Progenitor cell of endocrine pancreas (in vitro differentiated cells): ENCODE data around the gene PLXND1. TPM values are rescaled to one million over a fixed set of nuclear protein-coding genes. Genes with fewer than 3 reads are reported as not detected.

Source experiments
- DNase-seq: peaks from one replicate; pipeline ENCODE4 v3.0.0; 2021; ENCODE audit warnings: low spot score; ENCODE audit not compliant: unreplicated experiment
- H3K27ac Mint-ChIP-seq: 2 replicates; pipeline ENCODE4 v1.8.0; 2021; ENCODE audit warnings: mild to moderate bottlenecking, moderate library complexity, mixed read lengths
- H3K27me3 Mint-ChIP-seq: 2 replicates; pipeline ENCODE4 v1.8.0; 2021; ENCODE audit warnings: mixed read lengths
- H3K36me3 Mint-ChIP-seq: 2 replicates; pipeline ENCODE4 v1.8.0; 2022; ENCODE audit warnings: mixed read lengths; ENCODE audit not compliant: insufficient read depth
- H3K4me1 Mint-ChIP-seq: 2 replicates; pipeline ENCODE4 v1.8.0; 2021; ENCODE audit warnings: low read depth, mixed read lengths
- H3K4me3 Mint-ChIP-seq: 2 replicates; pipeline ENCODE4 v1.8.0; 2021; ENCODE audit warnings: low read depth, mild to moderate bottlenecking, moderate library complexity, mixed read lengths
- H3K9me3 Mint-ChIP-seq: 2 replicates; pipeline ENCODE4 v1.8.0; 2021; ENCODE audit warnings: low read depth, mixed read lengths
- total RNA-seq: library from RNA; stranded (reverse); gene quantifications from 2 replicates; pipeline ENCODE4 v1.2.1, GENCODE V29; 2021
- TF ChIP-seq, protein P1 (sequence below): fragments of 200-600 bp; sonication (generic); IDR thresholded peaks from one replicate; pipeline ENCODE4 v1.5.0; 2021; ENCODE audit warnings: antibody characterized with exemption, mild to moderate bottlenecking; ENCODE audit not compliant: unreplicated experiment

PLXND1 gene
- total RNA-seq, 1 donor from 2014 or later, result 18.0 TPM

DNA sequence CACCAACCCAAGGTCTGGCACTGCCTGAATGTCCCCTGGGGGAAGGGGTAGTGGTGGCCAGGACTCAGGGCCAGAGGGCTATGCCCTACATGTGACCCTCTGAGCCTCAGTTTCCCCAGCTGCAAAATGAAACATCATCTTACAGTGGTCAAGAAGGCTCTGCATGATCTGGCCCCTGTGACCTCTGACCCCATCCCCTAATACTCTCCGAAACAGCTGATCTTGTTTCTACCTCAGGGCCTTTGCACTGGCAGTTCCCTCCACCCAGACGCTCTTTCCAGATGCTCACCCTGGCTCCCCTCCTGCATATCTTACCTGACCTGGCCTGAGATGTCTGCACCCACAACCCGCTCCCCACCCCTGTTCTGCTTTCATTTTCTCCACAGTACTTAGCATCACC lies 21.8 kb downstream of the PLXND1 start:
- Mint-ChIP-seq H3K36me3 (no peaks in the 10 kb centered on the region), H3K9me3 (no peaks in the 10 kb centered on the region)

DNA sequence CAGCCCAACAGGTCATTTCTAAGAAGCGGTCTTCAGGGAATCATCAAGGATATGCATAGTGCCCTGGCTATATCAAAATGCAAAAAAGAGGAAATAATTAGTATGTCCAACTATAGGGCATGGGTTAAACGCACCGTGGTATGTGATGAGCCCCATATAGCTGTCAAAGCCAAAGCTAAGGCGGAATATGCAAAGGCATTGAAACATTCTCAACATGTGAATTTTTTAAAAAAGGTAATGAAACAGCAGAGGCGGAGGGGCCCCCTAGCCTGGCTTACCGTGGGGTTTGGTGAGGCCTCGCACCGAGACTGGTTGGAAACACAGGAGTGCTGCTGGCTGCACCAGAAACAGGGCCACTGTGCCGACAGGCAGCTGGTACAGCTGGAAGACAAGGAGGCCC lies 23.2 kb downstream of the PLXND1 start:
- Mint-ChIP-seq H3K4me1 (no peaks in the 10 kb centered on the region), H3K27me3 (no peaks in the 10 kb centered on the region), H3K36me3 (no peaks in the 10 kb centered on the region), H3K27ac (no peak overlapping the region), H3K9me3 (no peaks in the 10 kb centered on the region), H3K4me3 (no peak overlapping the region)
- no peak for DNase-seq
- TF ChIP-seq, protein P1, sequence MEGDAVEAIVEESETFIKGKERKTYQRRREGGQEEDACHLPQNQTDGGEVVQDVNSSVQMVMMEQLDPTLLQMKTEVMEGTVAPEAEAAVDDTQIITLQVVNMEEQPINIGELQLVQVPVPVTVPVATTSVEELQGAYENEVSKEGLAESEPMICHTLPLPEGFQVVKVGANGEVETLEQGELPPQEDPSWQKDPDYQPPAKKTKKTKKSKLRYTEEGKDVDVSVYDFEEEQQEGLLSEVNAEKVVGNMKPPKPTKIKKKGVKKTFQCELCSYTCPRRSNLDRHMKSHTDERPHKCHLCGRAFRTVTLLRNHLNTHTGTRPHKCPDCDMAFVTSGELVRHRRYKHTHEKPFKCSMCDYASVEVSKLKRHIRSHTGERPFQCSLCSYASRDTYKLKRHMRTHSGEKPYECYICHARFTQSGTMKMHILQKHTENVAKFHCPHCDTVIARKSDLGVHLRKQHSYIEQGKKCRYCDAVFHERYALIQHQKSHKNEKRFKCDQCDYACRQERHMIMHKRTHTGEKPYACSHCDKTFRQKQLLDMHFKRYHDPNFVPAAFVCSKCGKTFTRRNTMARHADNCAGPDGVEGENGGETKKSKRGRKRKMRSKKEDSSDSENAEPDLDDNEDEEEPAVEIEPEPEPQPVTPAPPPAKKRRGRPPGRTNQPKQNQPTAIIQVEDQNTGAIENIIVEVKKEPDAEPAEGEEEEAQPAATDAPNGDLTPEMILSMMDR, result no peak

More for the DNA sequence above, 21.8 kb downstream of the PLXND1 start:
- TF ChIP-seq, protein P1, result no peak
- Mint-ChIP-seq H3K4me1 (peaks cover 2% of the 10 kb centered on the region), H3K27ac (no peak overlapping the region), H3K27me3 (no peaks in the 10 kb centered on the region), H3K4me3 (no peak overlapping the region)
- DNase-seq, result no peak

DNA sequence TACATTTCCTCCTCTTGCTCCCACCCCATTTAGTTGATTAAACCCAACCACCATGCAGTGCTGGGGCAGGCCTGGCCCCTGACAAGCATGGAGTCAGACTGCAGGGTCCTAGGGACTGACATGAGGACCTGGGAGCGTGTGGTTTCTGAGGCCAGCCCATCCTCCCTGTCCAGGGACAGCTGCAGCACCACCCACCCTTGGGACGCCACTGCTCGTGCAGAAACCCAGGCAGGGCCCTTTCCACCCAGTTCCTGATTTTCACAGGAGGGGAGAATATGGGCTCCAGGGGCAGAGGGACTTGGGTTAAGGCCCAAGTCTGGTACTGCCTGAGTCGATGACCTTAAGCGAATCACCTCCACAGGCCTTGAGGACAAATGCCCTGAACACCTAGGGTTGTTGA lies 23.7 kb downstream of the PLXND1 start:
- H3K4me3 Mint-ChIP-seq, result no peak overlapping the region

DNA sequence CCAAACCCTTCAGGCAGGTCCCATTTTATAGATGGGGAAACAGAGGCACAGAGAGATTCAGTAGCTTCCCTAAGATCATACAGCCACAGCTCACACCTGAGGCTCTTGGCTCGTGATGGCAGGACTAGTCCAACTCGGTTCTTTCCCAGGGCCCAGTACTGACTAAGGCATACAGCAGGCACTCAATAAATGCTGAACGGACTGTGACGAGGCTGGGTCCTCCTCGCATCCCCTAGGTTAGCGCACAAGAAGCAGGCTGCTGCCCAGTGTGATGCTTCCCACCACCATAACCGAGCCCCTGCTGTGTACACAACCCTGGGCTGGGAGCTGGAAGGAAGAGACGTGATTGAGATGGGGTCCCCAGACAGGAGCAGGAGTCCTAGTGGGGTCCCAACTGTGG lies 24.9 kb downstream of the PLXND1 start:
- Mint-ChIP-seq H3K9me3 (no peaks in the 10 kb centered on the region), H3K27me3 (no peaks in the 10 kb centered on the region), H3K27ac (no peak overlapping the region), H3K4me3 (no peak overlapping the region), H3K36me3 (no peaks in the 10 kb centered on the region), H3K4me1 (no peaks in the 10 kb centered on the region)
- TF ChIP-seq, protein P1, result no peak
- DNase-seq, result no peak

More for the DNA sequence above, 23.7 kb downstream of the PLXND1 start:
- H3K27me3 Mint-ChIP-seq, result no peaks in the 10 kb centered on the region
- H3K9me3 Mint-ChIP-seq, result no peaks in the 10 kb centered on the region
- no peaks in the 10 kb centered on the region for H3K36me3 Mint-ChIP-seq
- DNase-seq, result no peak
- H3K4me1 Mint-ChIP-seq, result no peaks in the 10 kb centered on the region
- H3K27ac Mint-ChIP-seq, result no peak overlapping the region
- TF ChIP-seq, protein P1, result no peak

DNA sequence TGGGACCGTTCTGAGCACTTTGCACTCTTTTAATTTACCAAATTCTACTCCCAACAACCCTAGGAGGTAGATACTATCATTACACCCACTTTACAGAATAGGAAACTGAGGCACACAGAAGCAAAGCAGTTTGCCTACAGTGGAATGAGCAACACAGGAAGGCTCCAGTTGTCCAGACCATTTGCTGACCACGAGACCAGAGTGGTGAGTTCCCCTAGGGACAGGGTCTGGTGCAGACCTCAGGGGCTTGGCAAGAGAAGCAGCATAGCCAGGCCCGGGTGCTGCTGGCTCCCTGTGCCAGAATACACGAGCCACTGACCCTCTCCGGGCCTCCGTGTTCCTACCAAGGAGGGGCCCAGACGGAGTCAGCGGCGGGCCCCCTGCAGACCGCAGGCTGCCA lies 26.5 kb downstream of the PLXND1 start:
- H3K4me3 Mint-ChIP-seq, result no peak overlapping the region
- no peak overlapping the region for H3K27ac Mint-ChIP-seq
- peaks cover 3% of the 10 kb centered on the region for H3K4me1 Mint-ChIP-seq
- TF ChIP-seq, protein P1, result no peak
- H3K9me3 Mint-ChIP-seq, result no peaks in the 10 kb centered on the region
- H3K27me3 Mint-ChIP-seq, result no peaks in the 10 kb centered on the region
- H3K36me3 Mint-ChIP-seq, result no peaks in the 10 kb centered on the region
- DNase-seq, result no peak
